HG02885 (cell line): ENCODE data around the gene DNAJC28.
"Not testable (repeated sequence)": the region's sequence is repeated elsewhere in the genome, so short reads cannot be mapped to it uniquely, and the experiment has no call there.

Experiments
- ATAC-seq: cut with Tn5 transposase; IDR thresholded peaks from one replicate; pipeline ENCODE4 v1.9.1; 2021; ENCODE audit warnings: mild to moderate bottlenecking; ENCODE audit not compliant: unreplicated experiment, poor library complexity

DNAJC28 gene

DNA sequence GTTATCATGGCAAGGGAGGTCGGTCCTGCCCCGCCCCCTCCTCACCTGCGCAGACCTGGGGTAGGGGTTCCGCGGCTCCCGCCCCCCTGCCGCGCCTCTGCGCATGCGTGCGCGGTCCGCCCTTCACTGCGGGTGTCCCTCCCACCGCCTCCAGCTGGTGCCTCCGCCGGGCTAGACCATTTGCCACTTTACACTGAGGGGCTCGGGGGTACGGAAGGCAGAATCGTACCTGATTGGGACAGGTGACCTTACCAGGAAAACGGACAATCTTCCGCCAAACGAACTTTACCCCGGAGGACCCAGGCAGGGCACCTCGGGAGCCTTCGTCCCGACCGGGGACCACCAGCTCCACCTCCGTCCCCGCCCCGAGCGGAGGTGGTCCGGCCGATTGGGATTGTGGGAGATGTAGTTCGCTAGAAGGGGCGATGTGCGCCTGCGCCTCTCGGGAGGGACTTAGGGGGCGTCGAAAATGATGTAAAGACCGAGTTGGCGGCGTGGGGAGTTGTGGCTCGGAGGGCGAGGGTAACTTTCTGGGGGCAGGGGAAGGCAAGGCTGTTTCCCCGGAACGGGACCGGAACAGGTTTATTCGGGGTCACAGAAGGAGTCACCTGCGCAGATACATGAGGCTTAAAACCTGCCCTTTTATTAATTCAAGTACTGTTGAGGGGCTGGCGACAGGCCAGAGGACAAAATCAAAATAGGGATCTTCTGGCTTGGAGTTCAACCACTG, at the start of gene DNAJC28:
Gene DNAJC28 (minus strand): TSS at position 344 of the 730 bp plus-strand sequence. CDS start 2,323 bp downstream, outside the sequence.
- ATAC-seq = peak; percentile 99

DNA sequence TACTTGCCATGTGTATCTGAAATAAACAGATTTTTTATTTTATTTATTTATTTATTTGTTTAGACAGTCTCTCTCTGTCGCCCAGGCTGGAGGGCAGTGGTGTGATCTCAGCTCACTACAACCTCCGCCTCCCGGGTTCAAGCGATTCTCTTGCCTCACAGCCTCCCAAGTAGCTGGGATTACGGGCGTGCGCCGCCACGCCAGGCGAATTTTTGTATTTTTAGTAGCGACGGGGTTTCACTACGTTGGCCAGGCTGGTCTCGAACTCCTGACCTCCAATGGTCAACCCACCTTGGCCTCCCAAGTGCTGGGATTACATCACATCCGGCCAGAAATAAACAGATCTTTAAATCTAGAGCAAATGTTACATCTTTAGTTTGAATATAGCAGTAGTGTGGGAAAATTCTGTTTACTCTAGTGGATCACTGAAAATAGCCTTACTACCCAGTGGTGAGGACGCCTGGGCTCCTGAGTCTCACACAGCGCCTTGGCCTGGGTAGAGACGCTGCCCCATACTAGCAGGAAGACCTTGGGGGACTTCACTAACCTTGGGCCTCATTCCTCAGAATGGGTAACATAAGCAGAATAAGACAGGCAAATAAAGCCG, 49.7 kb upstream of the DNAJC28 start:
- no peak for ATAC-seq

DNA sequence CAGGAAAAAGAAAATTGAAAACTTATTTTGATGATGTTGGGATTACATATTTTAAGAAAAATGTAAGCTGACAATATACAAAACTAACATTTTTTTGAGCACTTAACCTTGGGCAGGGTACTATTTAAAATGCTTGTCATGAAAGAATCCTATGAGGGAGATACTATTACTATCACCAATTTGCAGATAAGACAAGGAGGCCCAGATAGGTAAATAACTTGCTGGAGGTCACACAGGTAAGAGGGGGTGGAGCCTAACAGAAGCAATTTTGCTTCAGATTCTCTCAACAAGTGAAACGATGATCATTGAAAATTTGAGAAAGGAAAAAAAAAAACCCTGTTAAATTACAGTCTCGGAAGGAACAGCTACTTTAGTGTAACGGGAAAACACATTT, 49.2 kb upstream of the DNAJC28 start:
- ATAC-seq = no peak

GRCh38 chr21:33539616-33540015, 48.1 kb upstream of the DNAJC28 start:
- no peak for ATAC-seq

GRCh38 chr21:33537212-33537611, 45.7 kb upstream of the DNAJC28 start:
- no peak for ATAC-seq

- ATAC-seq = no peak
Measured at GRCh38 chr21:33531007-33531406, 39.5 kb upstream of the DNAJC28 start.

GRCh38 chr21:33522953-33523349, 31.4 kb upstream of the DNAJC28 start:
- no peak for ATAC-seq

GRCh38 chr21:33522297-33522952, 30.9 kb upstream of the DNAJC28 start:
- no peak for ATAC-seq

GRCh38 chr21:33518899-33519298, 27.4 kb upstream of the DNAJC28 start:
- ATAC-seq = no peak

GRCh38 chr21:33514229-33514628, 22.7 kb upstream of the DNAJC28 start:
- no peak for ATAC-seq

DNA sequence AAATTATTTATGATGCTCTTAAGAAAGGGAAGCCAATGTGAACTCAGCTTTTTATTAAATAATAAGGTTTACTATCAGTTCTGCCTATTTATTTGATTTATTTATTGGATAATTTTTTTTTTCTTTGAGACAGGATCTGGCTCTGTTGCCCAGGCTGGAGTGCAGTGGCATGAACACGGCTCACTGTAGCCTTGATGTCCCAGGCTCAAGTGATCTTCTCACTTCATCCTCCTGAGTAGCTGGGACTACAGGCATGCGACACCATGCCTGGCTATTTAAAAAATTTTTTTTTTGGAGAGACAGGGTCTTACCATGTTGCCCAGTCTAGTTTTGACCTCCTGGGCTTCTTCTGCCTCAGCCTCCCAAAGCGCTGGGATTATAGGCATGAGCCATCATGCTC, 21.0 kb upstream of the DNAJC28 start:
- no peak for ATAC-seq

DNA sequence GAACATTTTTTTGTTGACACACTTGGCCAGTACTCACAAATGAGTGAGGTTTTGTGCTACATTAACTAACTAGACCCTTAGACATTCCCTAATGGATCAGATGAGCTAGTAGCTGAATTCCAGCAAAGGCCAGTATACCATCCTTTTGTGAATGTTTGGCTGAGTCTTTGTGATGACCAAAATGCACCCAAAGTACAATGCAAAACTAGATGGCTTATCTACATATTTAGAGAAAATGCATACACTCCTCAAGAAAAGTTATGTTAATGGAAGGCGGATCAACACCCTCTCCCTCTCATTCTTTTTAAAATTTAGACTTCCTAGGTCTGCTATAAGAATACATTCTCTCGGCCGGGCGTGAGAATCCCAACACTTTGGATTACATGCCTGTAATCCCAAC, 20.1 kb upstream of the DNAJC28 start:
- no peak for ATAC-seq

DNA sequence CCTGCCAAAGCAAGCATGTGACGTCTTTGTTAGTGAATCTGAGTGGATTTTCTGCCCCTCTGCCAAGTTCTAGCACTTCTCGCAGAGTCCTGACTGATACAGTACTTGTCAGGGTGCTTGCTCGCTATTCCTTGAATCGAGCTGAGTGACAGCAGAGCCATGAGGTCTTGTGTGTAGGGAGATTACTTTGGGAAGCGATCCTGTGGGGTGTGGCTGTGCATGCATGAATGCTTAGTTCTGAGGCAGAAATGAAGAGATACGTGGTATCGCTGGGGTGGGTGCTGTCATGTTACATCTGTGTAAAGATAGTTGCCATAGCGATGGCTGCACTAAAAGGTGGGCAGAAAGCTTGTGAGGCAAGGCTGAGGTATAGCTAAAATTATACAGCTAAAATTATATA, 19.3 kb upstream of the DNAJC28 start:
- no peak for ATAC-seq

- not testable (repeated sequence) for ATAC-seq
Measured at GRCh38 chr21:33507003-33507402, 15.5 kb upstream of the DNAJC28 start.

- no peak for ATAC-seq
Measured at GRCh38 chr21:33505833-33506232, 14.3 kb upstream of the DNAJC28 start.

- ATAC-seq = no peak
Measured at GRCh38 chr21:33496345-33496744, 4.8 kb upstream of the DNAJC28 start.

- ATAC-seq = no peak
Measured at GRCh38 chr21:33495743-33496142, 4.2 kb upstream of the DNAJC28 start.

DNA sequence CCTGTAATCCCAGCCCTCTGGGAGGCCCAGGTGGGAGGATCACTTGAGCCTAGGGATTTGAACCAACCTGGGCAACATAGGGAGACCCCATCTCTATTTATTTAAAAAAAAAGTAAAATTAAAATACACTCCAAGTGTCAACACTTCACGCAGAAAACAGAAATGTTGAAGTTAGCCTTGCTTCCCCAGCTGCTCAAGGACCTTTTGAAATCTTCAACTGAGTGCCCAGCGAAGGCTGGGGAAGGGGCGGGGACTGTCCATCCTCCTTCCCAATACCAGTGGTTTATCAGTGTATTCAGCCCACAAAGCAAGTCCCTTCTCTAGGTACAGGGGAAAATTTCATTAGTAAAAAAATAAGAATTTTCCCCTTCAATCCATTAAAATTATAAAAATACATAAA, 2.2 kb upstream of the DNAJC28 start:
- no peak for ATAC-seq

DNA sequence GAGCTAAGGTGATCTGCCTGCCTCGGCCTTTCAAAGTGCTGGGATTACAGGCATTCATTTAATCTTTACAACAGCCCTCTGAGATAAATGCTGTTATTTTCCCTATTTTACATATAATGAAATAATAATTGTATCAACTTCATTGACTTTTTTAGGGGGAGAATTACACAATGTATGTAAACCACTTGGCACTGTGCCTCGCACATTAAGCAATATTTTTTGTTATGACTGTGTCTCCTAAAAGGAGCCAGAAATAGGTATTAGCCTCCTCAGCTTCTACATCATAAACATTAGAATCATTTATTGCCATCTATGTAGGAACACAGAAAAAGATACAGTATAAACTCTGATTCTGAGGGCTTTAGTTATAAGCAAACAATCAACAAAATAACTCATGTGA, 1.1 kb upstream of the DNAJC28 start:
- ATAC-seq = no peak

GRCh38 chr21:33490991-33491372, 534 bp downstream of the DNAJC28 start:
- ATAC-seq = no peak

DNA sequence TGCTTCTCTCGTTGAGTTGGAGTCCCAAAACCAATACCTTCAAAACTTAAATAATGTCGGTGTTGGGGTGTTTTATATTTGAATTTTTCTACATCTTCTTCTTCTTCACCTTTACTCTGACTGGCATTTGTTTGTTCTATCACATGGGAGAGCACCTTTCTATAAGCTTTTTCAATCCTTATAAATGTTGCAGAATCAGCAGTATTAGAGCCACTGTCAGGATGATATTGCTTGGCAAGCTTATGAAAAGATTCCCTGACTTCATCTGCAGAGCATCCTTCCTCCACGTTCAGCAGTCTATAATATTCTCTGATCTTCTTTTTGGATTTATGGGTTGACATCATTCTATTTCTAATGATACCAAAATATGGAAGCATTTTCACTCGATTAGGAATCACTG, 2.6 kb downstream of the DNAJC28 start:
- ATAC-seq = no peak

DNA sequence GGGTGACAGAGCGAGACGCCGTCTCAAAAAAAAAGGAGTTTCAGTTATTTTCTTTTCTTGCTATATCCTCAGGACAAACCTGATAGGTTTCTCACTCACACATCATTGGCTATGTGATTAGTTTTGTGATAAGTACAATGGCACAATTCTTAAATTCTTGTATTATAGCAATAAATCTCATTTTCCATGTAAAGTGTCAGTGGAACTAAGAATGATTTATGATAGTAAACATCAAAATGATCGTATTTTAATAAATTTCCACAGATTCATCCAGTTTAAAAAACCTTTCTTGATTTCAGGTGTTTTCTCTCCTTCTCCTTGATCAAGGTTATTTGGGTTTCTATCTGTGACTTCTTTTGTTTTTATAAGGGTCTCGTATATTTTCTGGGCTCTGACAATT, 3.5 kb downstream of the DNAJC28 start:
- no peak for ATAC-seq
